HepG2 (cell line): ENCODE measurements around the gene CDC42EP4. TPM values are rescaled to one million over a fixed set of nuclear protein-coding genes. Genes with fewer than 3 reads are reported as not detected.

ENCODE experiments used
- NR2C2 ChIP-seq: sonication (generic); formaldehyde crosslinking; IDR thresholded peaks from 2 replicates; pipeline ENCODE4 v1.4.0; 2020; ENCODE audit warnings: missing genetic modification reagents, mild to moderate bottlenecking, moderate library complexity, borderline replicate concordance
- NR2F1 ChIP-seq, 2 experiments: fragments of 450-650 bp in 1 of 2; formaldehyde crosslinking in 1 of 2; IDR thresholded peaks; 2 replicates each; pipeline versions ENCODE4 v1.5.0 to v1.6.1; 2016 to 2020; ENCODE audit warnings: mild to moderate bottlenecking in 1 of 2, missing compliant biosample characterization in 1 of 2, missing genetic modification reagents in 1 of 2, moderate library complexity in 1 of 2
- SRSF1 ChIP-seq: fragments of 200-400 bp; formaldehyde crosslinking; optimal IDR thresholded peaks from 2 replicates; pipeline ENCODE3; 2017; ENCODE audit warnings: mild to moderate bottlenecking, low read depth, low read length, moderate library complexity
- TRIM24 ChIP-seq: sonication (generic); formaldehyde crosslinking; IDR thresholded peaks from 2 replicates; pipeline ENCODE4 v1.8.0; 2022; ENCODE audit warnings: mild to moderate bottlenecking, missing genetic modification reagents
- ZNF232 ChIP-seq: sonication (generic); formaldehyde crosslinking; IDR thresholded peaks from 2 replicates; pipeline ENCODE4 v1.4.0; 2020; ENCODE audit warnings: missing genetic modification reagents, borderline replicate concordance
- ZNF260 ChIP-seq: sonication (generic); formaldehyde crosslinking; IDR thresholded peaks from 2 replicates; pipeline ENCODE4 v1.4.0; 2020; ENCODE audit warnings: missing genetic modification reagents, low read depth, mild to moderate bottlenecking, borderline replicate concordance
- polyA plus RNA-seq, 8 experiments: library from polyadenylated mRNA; depleted of rRNA in 3 of 8; stranded (reverse) in 7 of 8; unstranded in 1 of 8; fragments of >200 nt; fragmentation: Illumina TruSeq in 4 of 8; extraction: Trizol in 4 of 8; gene quantifications; 2 replicates each; pipeline versions ENCODE4 v1.2.1 to v1.2.3, GENCODE V29; 2011 to 2016; ENCODE audit warnings: low read depth in 4 of 8, missing spikeins in 1 of 8, mixed read lengths in 1 of 8; ENCODE audit not compliant: insufficient read depth in 1 of 8
- total RNA-seq, 5 experiments: library from RNA; depleted of rRNA; stranded (reverse); fragments of >200 nt; fragmentation: Illumina TruSeq; extraction: Trizol; gene quantifications; 2 replicates each; pipeline ENCODE4 v1.2.3, GENCODE V29; 2016; ENCODE audit warnings: low read depth in 1 of 5
- TF ChIP-seq, protein P1 (sequence below): sonication (generic); formaldehyde crosslinking; IDR thresholded peaks from 2 replicates; pipeline ENCODE4 v1.4.0; 2020; ENCODE audit warnings: missing genetic modification reagents
- TF ChIP-seq, protein P2 (sequence below): sonication (generic); formaldehyde crosslinking; IDR thresholded peaks from 2 replicates; pipeline ENCODE4 v1.5.0; 2020; ENCODE audit warnings: missing genetic modification reagents
- TF ChIP-seq, protein P3 (sequence below): sonication (generic); formaldehyde crosslinking; IDR thresholded peaks from 2 replicates; pipeline ENCODE4 v1.5.1; 2020; ENCODE audit warnings: mild to moderate bottlenecking, missing genetic modification reagents
- TF ChIP-seq, protein P4 (sequence below): sonication (generic); formaldehyde crosslinking; IDR thresholded peaks from 2 replicates; pipeline ENCODE4 v1.5.1; 2020; ENCODE audit warnings: mild to moderate bottlenecking, missing genetic modification reagents, borderline replicate concordance

CDC42EP4 gene
- total and polyA plus RNA-seq, 2 of the 13 experiments (the other 11 are each of a cell fraction or from before 2014, with no cell fraction given), result 19.0 to 54.0 TPM

DNA sequence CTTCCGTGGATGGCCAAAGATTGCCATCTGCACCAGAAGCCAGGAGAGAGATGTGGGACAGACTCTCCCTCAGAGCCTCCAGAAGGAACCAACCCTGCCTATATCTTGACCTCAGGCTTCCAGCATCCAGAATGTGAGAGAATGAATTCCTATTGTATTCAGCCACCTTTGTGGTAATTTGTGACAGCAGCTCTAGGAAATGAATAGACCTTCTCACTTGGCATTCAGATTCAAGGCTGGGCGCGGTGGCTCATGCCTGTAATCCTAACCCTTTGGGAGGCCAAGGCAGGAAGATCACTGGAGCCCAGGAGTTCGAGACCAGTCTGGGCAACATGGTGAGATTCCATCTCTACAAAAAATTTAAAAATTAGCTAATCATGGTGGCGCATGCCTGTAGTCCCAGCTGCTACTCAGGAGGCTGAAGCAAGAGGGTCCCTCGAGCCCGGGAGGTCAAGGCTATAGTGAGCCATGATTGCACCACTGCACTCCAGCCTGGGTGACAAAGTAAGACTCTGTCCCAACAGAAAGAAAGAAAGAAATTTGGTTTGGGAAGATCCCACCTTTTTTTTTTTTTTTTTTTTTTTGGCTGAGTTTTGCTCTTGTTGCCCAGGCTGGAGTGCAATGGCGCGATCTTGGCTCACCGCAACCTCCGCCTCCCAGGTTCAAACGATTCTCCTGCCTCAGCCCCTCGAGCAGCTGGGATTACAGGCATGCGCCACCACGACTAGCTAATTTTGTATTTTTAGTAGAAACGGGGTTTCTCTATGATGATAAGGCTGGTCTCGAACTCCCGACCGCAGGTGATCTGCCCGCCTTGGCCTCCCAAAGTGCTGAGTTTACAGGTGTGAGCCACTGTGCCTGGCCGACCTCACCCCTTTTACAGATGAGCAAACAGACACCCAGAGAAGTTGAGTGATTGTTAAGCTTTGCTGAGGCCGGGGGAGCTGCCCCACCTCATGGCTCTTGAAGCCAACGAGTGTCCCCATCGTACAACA, 45.9 kb downstream of the CDC42EP4 start (continued):
- TF ChIP-seq, protein P1, sequence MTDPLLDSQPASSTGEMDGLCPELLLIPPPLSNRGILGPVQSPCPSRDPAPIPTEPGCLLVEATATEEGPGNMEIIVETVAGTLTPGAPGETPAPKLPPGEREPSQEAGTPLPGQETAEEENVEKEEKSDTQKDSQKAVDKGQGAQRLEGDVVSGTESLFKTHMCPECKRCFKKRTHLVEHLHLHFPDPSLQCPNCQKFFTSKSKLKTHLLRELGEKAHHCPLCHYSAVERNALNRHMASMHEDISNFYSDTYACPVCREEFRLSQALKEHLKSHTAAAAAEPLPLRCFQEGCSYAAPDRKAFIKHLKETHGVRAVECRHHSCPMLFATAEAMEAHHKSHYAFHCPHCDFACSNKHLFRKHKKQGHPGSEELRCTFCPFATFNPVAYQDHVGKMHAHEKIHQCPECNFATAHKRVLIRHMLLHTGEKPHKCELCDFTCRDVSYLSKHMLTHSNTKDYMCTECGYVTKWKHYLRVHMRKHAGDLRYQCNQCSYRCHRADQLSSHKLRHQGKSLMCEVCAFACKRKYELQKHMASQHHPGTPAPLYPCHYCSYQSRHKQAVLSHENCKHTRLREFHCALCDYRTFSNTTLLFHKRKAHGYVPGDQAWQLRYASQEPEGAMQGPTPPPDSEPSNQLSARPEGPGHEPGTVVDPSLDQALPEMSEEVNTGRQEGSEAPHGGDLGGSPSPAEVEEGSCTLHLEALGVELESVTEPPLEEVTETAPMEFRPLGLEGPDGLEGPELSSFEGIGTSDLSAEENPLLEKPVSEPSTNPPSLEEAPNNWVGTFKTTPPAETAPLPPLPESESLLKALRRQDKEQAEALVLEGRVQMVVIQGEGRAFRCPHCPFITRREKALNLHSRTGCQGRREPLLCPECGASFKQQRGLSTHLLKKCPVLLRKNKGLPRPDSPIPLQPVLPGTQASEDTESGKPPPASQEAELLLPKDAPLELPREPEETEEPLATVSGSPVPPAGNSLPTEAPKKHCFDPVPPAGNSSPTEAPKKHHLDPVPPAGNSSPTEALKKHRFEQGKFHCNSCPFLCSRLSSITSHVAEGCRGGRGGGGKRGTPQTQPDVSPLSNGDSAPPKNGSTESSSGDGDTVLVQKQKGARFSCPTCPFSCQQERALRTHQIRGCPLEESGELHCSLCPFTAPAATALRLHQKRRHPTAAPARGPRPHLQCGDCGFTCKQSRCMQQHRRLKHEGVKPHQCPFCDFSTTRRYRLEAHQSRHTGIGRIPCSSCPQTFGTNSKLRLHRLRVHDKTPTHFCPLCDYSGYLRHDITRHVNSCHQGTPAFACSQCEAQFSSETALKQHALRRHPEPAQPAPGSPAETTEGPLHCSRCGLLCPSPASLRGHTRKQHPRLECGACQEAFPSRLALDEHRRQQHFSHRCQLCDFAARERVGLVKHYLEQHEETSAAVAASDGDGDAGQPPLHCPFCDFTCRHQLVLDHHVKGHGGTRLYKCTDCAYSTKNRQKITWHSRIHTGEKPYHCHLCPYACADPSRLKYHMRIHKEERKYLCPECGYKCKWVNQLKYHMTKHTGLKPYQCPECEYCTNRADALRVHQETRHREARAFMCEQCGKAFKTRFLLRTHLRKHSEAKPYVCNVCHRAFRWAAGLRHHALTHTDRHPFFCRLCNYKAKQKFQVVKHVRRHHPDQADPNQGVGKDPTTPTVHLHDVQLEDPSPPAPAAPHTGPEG, result no peak
- TF ChIP-seq ZNF260 (no peak), TRIM24 (CRISPR knock-in tag) (0 out of 2 replicates have a peak, but pooled peaks have one; percentile 26), ZNF232 (no peak), NR2F1 (CRISPR knock-in tag; IDR thresholded peaks at IDR 0.05) (peak in 1 of 2 experiments; percentile 44; a peak in 1 of 4 replicates), NR2C2 (CRISPR knock-in tag) (peak; percentile 32; the same call in 1 of the 2 replicates), SRSF1 (no peak)
- TF ChIP-seq, protein P2, sequence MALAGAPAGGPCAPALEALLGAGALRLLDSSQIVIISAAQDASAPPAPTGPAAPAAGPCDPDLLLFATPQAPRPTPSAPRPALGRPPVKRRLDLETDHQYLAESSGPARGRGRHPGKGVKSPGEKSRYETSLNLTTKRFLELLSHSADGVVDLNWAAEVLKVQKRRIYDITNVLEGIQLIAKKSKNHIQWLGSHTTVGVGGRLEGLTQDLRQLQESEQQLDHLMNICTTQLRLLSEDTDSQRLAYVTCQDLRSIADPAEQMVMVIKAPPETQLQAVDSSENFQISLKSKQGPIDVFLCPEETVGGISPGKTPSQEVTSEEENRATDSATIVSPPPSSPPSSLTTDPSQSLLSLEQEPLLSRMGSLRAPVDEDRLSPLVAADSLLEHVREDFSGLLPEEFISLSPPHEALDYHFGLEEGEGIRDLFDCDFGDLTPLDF (CRISPR knock-in tag), result no peak
- TF ChIP-seq, protein P3, sequence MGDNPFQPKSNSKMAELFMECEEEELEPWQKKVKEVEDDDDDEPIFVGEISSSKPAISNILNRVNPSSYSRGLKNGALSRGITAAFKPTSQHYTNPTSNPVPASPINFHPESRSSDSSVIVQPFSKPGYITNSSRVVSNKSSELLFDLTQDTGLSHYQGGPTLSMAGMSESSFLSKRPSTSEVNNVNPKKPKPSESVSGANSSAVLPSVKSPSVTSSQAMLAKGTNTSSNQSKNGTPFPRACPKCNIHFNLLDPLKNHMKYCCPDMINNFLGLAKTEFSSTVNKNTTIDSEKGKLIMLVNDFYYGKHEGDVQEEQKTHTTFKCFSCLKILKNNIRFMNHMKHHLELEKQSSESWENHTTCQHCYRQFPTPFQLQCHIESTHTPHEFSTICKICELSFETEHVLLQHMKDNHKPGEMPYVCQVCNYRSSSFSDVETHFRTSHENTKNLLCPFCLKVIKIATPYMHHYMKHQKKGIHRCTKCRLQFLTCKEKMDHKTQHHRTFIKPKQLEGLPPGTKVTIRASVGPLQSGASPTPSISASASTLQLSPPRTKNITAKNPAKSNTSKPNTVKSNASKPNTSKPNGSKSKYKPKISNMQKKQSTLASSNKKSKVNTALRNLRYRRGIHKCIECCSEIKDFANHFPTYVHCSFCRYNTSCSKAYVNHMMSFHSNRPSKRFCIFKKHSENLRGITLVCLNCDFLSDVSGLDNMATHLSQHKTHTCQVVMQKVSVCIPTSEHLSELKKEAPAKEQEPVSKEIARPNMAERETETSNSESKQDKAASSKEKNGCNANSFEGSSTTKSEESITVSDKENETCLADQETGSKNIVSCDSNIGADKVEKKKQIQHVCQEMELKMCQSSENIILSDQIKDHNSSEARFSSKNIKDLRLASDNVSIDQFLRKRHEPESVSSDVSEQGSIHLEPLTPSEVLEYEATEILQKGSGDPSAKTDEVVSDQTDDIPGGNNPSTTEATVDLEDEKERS (CRISPR knock-in tag), result no peak
- TF ChIP-seq, protein P4, sequence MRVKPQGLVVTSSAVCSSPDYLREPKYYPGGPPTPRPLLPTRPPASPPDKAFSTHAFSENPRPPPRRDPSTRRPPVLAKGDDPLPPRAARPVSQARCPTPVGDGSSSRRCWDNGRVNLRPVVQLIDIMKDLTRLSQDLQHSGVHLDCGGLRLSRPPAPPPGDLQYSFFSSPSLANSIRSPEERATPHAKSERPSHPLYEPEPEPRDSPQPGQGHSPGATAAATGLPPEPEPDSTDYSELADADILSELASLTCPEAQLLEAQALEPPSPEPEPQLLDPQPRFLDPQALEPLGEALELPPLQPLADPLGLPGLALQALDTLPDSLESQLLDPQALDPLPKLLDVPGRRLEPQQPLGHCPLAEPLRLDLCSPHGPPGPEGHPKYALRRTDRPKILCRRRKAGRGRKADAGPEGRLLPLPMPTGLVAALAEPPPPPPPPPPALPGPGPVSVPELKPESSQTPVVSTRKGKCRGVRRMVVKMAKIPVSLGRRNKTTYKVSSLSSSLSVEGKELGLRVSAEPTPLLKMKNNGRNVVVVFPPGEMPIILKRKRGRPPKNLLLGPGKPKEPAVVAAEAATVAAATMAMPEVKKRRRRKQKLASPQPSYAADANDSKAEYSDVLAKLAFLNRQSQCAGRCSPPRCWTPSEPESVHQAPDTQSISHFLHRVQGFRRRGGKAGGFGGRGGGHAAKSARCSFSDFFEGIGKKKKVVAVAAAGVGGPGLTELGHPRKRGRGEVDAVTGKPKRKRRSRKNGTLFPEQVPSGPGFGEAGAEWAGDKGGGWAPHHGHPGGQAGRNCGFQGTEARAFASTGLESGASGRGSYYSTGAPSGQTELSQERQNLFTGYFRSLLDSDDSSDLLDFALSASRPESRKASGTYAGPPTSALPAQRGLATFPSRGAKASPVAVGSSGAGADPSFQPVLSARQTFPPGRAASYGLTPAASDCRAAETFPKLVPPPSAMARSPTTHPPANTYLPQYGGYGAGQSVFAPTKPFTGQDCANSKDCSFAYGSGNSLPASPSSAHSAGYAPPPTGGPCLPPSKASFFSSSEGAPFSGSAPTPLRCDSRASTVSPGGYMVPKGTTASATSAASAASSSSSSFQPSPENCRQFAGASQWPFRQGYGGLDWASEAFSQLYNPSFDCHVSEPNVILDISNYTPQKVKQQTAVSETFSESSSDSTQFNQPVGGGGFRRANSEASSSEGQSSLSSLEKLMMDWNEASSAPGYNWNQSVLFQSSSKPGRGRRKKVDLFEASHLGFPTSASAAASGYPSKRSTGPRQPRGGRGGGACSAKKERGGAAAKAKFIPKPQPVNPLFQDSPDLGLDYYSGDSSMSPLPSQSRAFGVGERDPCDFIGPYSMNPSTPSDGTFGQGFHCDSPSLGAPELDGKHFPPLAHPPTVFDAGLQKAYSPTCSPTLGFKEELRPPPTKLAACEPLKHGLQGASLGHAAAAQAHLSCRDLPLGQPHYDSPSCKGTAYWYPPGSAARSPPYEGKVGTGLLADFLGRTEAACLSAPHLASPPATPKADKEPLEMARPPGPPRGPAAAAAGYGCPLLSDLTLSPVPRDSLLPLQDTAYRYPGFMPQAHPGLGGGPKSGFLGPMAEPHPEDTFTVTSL (CRISPR knock-in tag), result no peak
